Measurements from ENCODE around the gene KCMF1.

DNA sequence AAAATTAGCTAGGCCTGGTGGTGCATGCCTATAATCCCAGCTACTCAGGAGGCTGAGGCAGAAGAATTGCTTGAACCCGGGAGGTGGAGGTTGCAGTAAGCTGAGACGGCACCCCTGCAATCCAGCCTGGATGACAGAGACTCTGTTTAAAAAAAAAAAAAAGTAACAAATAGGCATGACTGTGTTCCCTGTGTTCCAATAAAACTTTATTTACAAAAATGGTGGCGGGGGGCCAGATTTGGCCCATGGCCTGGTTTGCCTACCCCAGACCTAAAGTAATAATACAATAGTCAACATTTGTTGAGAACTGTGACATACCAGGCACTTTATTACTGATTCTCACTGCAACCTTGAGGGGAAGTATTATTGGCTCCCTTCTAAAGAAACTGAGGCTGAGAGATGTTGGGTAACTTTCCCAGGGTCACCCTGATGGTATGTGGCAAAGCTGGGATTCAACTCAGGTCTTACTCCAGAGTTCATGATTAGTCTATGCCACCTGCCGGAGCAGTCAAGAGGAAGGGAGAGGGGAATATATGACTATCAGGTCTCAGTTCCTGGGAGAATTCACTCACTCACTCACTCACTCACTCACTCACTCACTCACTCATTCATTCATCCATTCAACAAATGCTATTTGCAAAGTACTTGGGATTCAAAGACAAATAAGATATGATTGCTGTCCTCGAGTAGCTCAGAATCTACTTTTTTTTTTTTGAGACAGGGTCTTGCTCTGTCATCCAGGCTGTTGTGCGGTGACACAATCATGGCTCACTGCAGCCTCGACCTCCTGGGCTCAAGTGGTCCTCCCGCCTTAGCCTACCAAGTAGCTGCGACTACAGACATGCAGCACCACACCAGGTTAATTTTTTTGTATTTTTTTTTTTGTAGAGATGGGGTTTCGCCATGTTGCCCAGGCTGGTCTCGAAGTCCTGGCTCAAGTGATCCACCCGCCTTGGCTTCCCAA lies 14.3 kb upstream of the KCMF1 start:
- TF ChIP-seq, protein P1, sequence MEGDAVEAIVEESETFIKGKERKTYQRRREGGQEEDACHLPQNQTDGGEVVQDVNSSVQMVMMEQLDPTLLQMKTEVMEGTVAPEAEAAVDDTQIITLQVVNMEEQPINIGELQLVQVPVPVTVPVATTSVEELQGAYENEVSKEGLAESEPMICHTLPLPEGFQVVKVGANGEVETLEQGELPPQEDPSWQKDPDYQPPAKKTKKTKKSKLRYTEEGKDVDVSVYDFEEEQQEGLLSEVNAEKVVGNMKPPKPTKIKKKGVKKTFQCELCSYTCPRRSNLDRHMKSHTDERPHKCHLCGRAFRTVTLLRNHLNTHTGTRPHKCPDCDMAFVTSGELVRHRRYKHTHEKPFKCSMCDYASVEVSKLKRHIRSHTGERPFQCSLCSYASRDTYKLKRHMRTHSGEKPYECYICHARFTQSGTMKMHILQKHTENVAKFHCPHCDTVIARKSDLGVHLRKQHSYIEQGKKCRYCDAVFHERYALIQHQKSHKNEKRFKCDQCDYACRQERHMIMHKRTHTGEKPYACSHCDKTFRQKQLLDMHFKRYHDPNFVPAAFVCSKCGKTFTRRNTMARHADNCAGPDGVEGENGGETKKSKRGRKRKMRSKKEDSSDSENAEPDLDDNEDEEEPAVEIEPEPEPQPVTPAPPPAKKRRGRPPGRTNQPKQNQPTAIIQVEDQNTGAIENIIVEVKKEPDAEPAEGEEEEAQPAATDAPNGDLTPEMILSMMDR (conservative IDR thresholded peaks at IDR 0.05): no peak
- no peak for TF ChIP-seq EZH2 (IDR thresholded peaks at IDR 0.05; ENCODE audit: low read depth)
